Measurements from ENCODE around the gene UGT3A1.
"Not testable (repeated sequence)": the region's sequence is repeated elsewhere in the genome, so short reads cannot be mapped to it uniquely, and the experiment has no call there.

UGT3A1 gene, protein sequence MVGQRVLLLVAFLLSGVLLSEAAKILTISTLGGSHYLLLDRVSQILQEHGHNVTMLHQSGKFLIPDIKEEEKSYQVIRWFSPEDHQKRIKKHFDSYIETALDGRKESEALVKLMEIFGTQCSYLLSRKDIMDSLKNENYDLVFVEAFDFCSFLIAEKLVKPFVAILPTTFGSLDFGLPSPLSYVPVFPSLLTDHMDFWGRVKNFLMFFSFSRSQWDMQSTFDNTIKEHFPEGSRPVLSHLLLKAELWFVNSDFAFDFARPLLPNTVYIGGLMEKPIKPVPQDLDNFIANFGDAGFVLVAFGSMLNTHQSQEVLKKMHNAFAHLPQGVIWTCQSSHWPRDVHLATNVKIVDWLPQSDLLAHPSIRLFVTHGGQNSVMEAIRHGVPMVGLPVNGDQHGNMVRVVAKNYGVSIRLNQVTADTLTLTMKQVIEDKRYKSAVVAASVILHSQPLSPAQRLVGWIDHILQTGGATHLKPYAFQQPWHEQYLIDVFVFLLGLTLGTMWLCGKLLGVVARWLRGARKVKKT

DNA sequence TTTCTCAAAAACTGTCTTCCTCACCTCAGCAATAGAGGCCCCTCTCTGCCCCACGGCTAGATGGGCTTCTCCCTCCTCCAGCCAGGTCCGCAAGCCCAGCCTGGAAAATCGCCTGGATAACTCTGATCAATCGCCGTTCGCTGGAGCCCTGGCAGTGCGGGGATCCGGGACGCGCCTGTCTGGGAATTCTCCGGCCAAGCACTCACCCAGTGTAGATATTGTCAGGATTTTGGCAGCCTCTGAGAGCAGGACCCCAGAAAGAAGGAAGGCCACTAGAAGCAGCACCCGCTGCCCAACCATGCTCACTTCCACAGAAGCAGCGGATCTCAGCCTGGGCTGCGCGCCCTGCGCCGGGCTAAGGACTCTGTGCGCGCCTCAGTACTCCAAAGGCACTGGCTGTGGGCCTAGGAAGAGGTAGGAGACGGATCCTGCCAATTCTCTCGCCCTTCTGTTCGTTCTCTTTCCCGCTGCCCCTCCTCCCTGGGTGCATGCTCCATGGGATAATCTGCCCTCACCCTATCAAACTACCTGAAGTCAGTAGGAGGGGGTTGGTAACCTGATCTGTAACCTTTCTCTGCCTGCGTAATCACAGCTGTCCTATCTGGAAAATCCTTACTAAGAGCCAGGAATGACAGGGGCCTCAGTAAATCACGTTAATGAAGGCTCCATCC is at the start of gene UGT3A1:
UGT3A1 (minus strand) TSS at position 450 of the 671 bp plus-strand sequence; CDS start at position 300, 150 bp downstream.
- Histone ChIP-seq H3K4me1 (ENCODE audit: insufficient read depth, low read length) (no peaks in the 10 kb centered on the region), H3K27me3 (ENCODE audit: insufficient read depth, low read length) (peaks cover 20% of the 10 kb centered on the region), H3K36me3 (ENCODE audit: insufficient read depth, low read length) (no peaks in the 10 kb centered on the region), H3K9me3 (ENCODE audit: low read length) (no peaks in the 10 kb centered on the region), H3K4me3 (ENCODE audit: low read length) (no peak within 1 kb of the TSS), H2AFZ (ENCODE audit: low read depth, low read length) (no peak within 1 kb of the TSS)

DNA sequence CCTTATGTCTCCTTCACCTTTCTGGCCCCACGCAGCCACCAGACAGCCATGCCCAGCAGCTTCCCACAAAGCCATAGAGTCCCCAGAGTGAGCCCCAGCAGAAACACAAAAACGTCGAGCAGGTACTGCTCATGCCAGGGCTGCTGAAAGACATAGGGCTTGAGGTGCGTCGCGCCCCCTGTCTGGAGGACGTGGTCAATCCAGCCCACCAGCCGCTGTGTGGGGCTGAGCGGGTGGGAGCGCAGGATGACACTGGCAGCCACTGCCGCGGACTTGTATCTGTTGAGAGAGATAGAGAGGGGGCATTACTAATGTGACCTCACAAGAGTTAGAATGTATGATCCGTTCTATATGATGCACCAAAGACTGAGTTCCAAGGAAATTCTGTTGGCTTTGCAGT is 44.5 kb upstream of the UGT3A1 start:
- H3K9me3 ChIP-seq (ENCODE audit: low read length) = no peaks in the 10 kb centered on the region
- no peaks in the 10 kb centered on the region for H3K4me1 ChIP-seq (ENCODE audit: insufficient read depth, low read length)
- H2AFZ ChIP-seq (ENCODE audit: low read depth, low read length) = no peak overlapping the region
- no peak overlapping the region for H3K4me3 ChIP-seq (ENCODE audit: low read length)
- H3K36me3 ChIP-seq (ENCODE audit: insufficient read depth, low read length) = no peaks in the 10 kb centered on the region
- H3K27me3 ChIP-seq (ENCODE audit: insufficient read depth, low read length) = no peaks in the 10 kb centered on the region

DNA sequence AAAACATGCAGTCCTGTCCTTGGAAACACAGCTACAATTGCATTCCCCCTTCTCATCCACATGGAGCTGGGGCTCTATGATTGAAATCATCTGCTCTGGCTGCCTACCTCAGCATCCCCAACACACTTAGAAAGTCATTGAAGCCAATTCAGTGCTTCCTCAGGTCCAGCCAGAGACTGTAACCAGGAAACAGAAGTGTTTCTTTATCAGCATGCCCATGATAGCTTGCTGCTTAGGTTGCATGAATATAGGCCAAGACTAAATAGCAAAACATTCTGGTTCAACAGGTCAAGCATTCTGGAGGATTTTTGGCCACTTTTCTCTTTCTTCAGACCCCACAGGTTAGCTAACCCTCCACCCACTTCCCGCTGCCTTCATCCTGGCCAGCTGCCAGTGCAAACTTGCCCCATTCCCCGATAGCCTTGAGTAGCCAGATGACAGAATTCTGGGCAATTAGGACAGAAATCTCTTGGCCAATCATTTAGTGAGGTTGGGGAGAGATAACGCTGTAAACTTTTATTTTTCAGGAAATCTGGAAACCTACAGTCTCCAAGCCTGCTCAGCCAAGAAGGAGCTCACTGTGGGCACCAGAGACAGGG is 43.4 kb upstream of the UGT3A1 start:
- not testable (repeated sequence) for H3K4me1 ChIP-seq (ENCODE audit: insufficient read depth, low read length); H3K9me3 ChIP-seq (ENCODE audit: low read length); H3K27me3 ChIP-seq (ENCODE audit: insufficient read depth, low read length); H3K36me3 ChIP-seq (ENCODE audit: insufficient read depth, low read length); H2AFZ ChIP-seq (ENCODE audit: low read depth, low read length); H3K4me3 ChIP-seq (ENCODE audit: low read length)

DNA sequence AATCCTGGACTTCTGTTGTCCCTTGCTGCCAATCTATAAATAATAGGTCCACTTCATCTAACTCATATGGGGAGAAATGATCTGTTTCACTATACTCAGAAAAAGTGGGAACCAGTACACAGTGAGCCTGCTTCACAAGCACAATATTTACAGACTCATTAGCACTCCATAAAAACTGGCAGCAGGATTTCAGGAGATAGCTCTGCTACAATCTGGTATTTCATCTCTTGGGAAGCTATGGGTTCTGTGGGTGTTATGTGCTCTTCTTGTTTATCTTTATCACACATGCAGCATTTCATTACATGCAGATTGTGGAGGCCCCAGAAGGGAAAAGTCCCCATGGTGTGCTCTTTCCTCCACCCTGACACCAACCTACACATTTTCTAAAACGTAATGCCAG is 42.3 kb upstream of the UGT3A1 start:
- no peaks in the 10 kb centered on the region for H3K9me3 ChIP-seq (ENCODE audit: low read length)
- no peak overlapping the region for H3K4me3 ChIP-seq (ENCODE audit: low read length)
- H3K27me3 ChIP-seq (ENCODE audit: insufficient read depth, low read length) = no peaks in the 10 kb centered on the region
- no peaks in the 10 kb centered on the region for H3K4me1 ChIP-seq (ENCODE audit: insufficient read depth, low read length)
- H3K36me3 ChIP-seq (ENCODE audit: insufficient read depth, low read length) = no peaks in the 10 kb centered on the region
- no peak overlapping the region for H2AFZ ChIP-seq (ENCODE audit: low read depth, low read length)

DNA sequence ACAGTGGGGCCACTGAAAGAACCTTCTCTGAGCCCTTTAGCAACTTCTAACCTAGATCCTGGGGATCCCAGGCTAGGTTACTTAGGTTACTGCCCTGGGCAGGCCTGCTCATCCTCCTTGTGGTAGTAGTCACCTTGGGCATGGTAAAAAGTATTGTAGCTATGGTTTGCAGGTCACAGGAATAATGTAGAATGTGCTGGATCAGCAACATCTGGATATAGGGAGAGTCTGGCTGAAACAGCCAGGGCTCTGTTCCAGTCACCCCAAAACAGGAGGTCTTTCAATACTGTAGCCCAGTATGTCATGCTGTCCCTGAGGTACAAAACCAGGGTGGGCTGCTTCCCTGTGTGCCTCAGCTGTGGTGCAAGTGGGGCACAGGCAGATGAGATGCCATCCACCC is 41.9 kb upstream of the UGT3A1 start:
- Histone ChIP-seq H3K27me3 (ENCODE audit: insufficient read depth, low read length) (no peaks in the 10 kb centered on the region), H3K4me1 (ENCODE audit: insufficient read depth, low read length) (no peaks in the 10 kb centered on the region), H3K4me3 (ENCODE audit: low read length) (no peak overlapping the region), H2AFZ (ENCODE audit: low read depth, low read length) (no peak overlapping the region), H3K9me3 (ENCODE audit: low read length) (no peaks in the 10 kb centered on the region), H3K36me3 (ENCODE audit: insufficient read depth, low read length) (no peaks in the 10 kb centered on the region)

DNA sequence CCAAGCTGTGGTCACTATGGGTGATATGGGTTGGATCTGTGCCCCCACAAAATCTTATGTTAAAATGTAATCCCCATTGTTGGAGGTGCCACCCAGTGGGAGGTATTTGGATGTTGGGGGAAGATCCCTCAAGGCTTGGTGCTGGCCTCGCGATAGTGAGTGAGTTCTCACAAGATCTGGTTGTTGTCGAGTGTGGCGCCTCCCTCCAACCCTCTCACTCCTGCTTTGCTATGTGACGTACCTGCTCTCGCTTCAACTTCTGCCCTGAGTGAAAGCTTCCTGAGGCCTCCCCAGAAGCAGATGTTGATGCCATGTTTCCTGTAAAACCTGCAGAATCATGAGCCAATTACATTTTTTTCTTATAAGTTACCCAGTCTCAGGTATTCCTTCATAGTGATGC is 40.0 kb upstream of the UGT3A1 start:
- Histone ChIP-seq H3K27me3 (ENCODE audit: insufficient read depth, low read length) (no peaks in the 10 kb centered on the region), H3K9me3 (ENCODE audit: low read length) (no peaks in the 10 kb centered on the region), H3K4me1 (ENCODE audit: insufficient read depth, low read length) (no peaks in the 10 kb centered on the region), H2AFZ (ENCODE audit: low read depth, low read length) (no peak overlapping the region), H3K36me3 (ENCODE audit: insufficient read depth, low read length) (no peaks in the 10 kb centered on the region), H3K4me3 (ENCODE audit: low read length) (no peak overlapping the region)

DNA sequence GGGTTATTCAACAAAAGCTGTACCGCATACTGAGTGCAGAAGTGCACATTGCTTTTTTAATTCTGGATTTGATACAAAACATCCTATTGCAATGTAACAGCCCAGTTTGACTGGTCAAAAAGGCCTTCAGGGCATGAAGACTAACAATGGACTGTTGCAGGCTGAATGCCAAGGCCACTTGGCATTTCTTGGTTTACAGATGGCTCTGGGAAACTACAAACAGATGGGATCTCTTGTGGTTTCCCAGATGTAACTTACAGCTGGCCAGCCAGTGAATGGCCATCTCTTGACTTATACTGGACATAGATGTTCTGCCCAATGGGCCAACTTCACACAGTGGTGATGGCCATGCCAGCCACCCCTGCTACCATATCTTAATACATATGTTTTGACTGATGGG is 38.7 kb upstream of the UGT3A1 start:
- H3K36me3 ChIP-seq (ENCODE audit: insufficient read depth, low read length) = no peaks in the 10 kb centered on the region

DNA sequence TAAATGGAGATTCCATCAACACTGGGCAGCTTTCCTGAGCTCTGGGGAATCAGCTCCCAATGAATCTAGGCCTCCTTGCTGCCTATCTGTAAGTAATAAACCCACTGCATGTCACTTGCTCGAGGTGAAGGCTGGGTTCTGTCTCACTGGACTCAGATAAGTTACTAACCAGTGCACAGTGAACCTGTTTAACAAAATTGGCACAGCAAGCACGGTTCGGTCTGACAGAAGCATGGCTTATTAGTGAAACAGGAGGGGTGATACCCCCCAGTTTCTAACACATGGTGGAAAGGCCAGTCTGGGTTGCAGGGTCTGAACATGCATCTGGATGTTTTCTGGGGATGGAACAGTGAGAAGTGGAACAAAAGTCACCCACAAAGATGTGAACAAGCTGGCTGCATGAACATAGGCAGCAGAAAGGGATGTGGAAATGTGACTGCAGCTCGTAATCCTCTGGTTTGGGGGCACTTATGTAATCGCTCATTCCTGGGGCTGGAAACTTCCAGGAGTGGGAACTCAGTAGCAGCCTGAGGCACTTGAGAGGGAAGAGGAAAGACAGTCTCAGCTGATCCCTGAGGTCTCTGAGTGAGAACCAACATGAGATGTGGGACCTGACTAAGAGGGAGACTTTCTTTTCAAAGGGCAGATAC is 37.8 kb upstream of the UGT3A1 start:
- no peak overlapping the region for H2AFZ ChIP-seq (ENCODE audit: low read depth, low read length)
- H3K4me1 ChIP-seq (ENCODE audit: insufficient read depth, low read length) = no peaks in the 10 kb centered on the region
- H3K27me3 ChIP-seq (ENCODE audit: insufficient read depth, low read length) = no peaks in the 10 kb centered on the region
- no peak overlapping the region for H3K4me3 ChIP-seq (ENCODE audit: low read length)
- no peaks in the 10 kb centered on the region for H3K9me3 ChIP-seq (ENCODE audit: low read length)
- H3K36me3 ChIP-seq (ENCODE audit: insufficient read depth, low read length) = no peaks in the 10 kb centered on the region

More for the DNA sequence above, 38.7 kb upstream of the UGT3A1 start:
- H3K9me3 ChIP-seq (ENCODE audit: low read length) = no peaks in the 10 kb centered on the region
- H3K4me3 ChIP-seq (ENCODE audit: low read length) = no peak overlapping the region
- no peak overlapping the region for H2AFZ ChIP-seq (ENCODE audit: low read depth, low read length)
- H3K4me1 ChIP-seq (ENCODE audit: insufficient read depth, low read length) = no peaks in the 10 kb centered on the region
- no peaks in the 10 kb centered on the region for H3K27me3 ChIP-seq (ENCODE audit: insufficient read depth, low read length)

DNA sequence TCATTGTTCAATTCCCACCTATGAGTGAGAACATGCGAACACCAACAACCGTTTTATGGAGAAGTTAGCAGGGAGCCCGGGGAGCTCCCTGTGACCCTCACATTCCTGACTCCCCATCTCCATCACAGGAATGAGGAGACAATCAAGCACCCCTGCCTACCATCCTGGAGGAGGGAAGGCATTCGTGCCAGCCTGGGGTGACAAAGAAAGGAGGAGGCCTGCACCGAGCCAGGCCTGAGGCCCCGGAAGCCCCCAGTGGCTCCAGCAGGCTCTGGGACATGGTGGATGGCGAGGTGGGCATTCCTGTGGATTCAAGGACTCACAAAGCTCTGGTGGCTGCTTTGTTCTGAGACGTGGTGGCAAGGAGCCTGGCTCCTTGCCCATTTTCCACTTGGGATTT is 36.5 kb upstream of the UGT3A1 start:
- no peaks in the 10 kb centered on the region for H3K27me3 ChIP-seq (ENCODE audit: insufficient read depth, low read length)
- H2AFZ ChIP-seq (ENCODE audit: low read depth, low read length) = no peak overlapping the region
- no peaks in the 10 kb centered on the region for H3K36me3 ChIP-seq (ENCODE audit: insufficient read depth, low read length)
- H3K9me3 ChIP-seq (ENCODE audit: low read length) = no peaks in the 10 kb centered on the region
- no peaks in the 10 kb centered on the region for H3K4me1 ChIP-seq (ENCODE audit: insufficient read depth, low read length)
- H3K4me3 ChIP-seq (ENCODE audit: low read length) = no peak overlapping the region

DNA sequence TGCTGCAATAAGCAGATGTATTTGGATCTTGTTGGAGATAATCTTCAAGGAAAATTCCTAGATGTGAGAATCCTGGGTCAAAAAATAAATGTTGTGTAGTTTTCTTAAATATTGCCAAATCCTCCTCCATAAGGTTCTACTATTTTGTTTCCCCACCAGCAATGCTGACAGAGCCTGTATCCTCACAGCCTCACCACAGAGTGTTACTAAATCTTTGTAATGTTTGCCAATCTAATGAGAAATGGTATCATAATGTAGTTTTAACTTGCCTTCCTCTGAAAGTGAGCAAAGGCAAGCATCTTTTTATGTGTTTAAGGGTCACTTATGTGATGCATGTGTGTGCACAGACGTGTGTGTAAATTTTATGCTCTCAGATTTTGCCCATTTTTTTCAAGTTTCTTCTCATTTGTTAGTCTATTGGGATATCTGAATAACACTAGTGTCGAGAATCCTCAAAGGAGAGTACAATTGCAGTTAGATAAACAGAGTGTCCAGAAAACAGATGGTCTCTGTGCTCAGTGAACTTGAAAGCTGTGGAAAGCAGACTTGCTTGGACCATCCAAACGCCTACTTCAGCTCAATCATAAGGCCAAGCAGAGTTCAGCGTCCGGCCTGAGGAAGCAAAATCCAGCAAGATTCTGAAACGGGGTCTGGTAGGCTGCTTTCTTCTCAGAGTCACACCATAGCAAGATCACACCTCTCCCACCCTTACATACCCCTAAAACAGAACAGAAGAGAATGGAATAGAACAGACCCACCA is 35.7 kb upstream of the UGT3A1 start:
- no peaks in the 10 kb centered on the region for H3K27me3 ChIP-seq (ENCODE audit: insufficient read depth, low read length)
- no peak overlapping the region for H3K4me3 ChIP-seq (ENCODE audit: low read length)
- H2AFZ ChIP-seq (ENCODE audit: low read depth, low read length) = no peak overlapping the region
- peaks cover 5% of the 10 kb centered on the region for H3K4me1 ChIP-seq (ENCODE audit: insufficient read depth, low read length)
- no peaks in the 10 kb centered on the region for H3K9me3 ChIP-seq (ENCODE audit: low read length)
- no peaks in the 10 kb centered on the region for H3K36me3 ChIP-seq (ENCODE audit: insufficient read depth, low read length)

DNA sequence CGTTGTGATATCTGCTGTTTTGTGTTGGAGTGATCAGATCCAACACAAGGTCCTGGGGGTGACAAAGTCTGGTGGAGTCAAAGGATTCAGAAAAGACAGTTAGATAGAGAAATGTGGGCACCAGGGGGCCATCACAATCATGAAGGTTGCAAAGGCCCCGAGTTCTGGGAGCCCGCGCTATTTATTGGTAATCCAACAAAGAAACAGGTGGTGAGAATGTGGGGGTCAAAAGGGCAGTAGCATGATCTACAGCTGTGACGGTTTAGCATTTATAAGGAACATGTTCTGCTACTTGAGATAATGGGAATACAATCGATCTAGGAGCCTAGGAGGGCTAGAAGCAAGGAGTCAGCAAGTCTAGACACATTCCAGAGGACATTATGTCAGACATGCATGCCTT is 31.1 kb upstream of the UGT3A1 start:
- not testable (repeated sequence) for H3K9me3 ChIP-seq (ENCODE audit: low read length); H2AFZ ChIP-seq (ENCODE audit: low read depth, low read length); H3K36me3 ChIP-seq (ENCODE audit: insufficient read depth, low read length); H3K4me3 ChIP-seq (ENCODE audit: low read length); H3K4me1 ChIP-seq (ENCODE audit: insufficient read depth, low read length); H3K27me3 ChIP-seq (ENCODE audit: insufficient read depth, low read length)

DNA sequence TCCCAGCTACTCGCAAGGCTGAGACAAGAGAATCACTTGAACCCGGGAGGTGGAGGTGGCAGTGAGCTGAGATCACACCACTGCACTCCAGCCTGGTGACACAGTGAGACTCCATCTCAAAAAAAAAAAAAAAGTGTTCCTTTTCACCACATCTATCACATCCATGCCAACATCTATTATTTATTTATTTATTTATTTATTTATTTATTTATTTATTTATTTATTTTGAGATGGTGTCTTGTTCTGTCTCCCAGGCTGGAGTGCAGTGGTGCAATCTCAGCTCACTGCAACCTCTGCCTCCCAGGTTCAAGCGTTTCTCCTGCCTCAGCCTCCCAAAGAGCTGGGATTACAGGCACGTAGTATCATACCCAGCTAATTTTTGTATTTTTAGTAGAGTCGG is 28.4 kb upstream of the UGT3A1 start:
- not testable (repeated sequence) for H3K4me3 ChIP-seq (ENCODE audit: low read length); H3K36me3 ChIP-seq (ENCODE audit: insufficient read depth, low read length); H2AFZ ChIP-seq (ENCODE audit: low read depth, low read length); H3K4me1 ChIP-seq (ENCODE audit: insufficient read depth, low read length); H3K9me3 ChIP-seq (ENCODE audit: low read length); H3K27me3 ChIP-seq (ENCODE audit: insufficient read depth, low read length)
